Osteocyte (in vitro differentiated cells): Measurements from ENCODE around the gene EXOC7. TPM values are rescaled to one million over a fixed set of nuclear protein-coding genes. Genes with fewer than 3 reads are reported as not detected.
A peak's percentile ranks its signal among the peaks of the same experiment; 100 is the strongest.

ENCODE experiments used
- DNase-seq: peaks from one replicate; pipeline ENCODE4 v3.0.0; 2021; ENCODE audit warnings: mixed read lengths; ENCODE audit not compliant: unreplicated experiment; ENCODE audit errors: extremely low spot score
- H3K27ac Mint-ChIP-seq: one replicate; pipeline ENCODE4 v1.8.0; 2021; ENCODE audit warnings: mild to moderate bottlenecking, mixed read lengths; ENCODE audit not compliant: unreplicated experiment
- H3K27me3 Mint-ChIP-seq: one replicate; pipeline ENCODE4 v1.8.0; 2021; ENCODE audit warnings: mixed read lengths; ENCODE audit not compliant: unreplicated experiment
- H3K36me3 Mint-ChIP-seq: one replicate; pipeline ENCODE4 v1.8.0; 2021; ENCODE audit warnings: mixed read lengths; ENCODE audit not compliant: unreplicated experiment
- H3K4me1 Mint-ChIP-seq: one replicate; pipeline ENCODE4 v1.8.0; 2021; ENCODE audit warnings: mixed read lengths; ENCODE audit not compliant: unreplicated experiment
- H3K4me3 Mint-ChIP-seq: one replicate; pipeline ENCODE4 v1.8.0; 2021; ENCODE audit warnings: mild to moderate bottlenecking, moderate library complexity, mixed read lengths; ENCODE audit not compliant: unreplicated experiment
- H3K9me3 Mint-ChIP-seq: one replicate; pipeline ENCODE4 v1.8.0; 2021; ENCODE audit warnings: mixed read lengths; ENCODE audit not compliant: unreplicated experiment
- total RNA-seq: library from RNA; stranded (reverse); gene quantifications from 2 replicates; pipeline ENCODE4 v1.2.1, GENCODE V29; 2021
- TF ChIP-seq, protein P1 (sequence below): fragments of 200-600 bp; sonication (generic); IDR thresholded peaks from 2 replicates; pipeline ENCODE4 v1.5.0; 2021; ENCODE audit warnings: antibody characterized with exemption, mild to moderate bottlenecking, moderate library complexity

Gene EXOC7
- total RNA-seq, 1 donor from 2014 or later = 158 TPM

DNA sequence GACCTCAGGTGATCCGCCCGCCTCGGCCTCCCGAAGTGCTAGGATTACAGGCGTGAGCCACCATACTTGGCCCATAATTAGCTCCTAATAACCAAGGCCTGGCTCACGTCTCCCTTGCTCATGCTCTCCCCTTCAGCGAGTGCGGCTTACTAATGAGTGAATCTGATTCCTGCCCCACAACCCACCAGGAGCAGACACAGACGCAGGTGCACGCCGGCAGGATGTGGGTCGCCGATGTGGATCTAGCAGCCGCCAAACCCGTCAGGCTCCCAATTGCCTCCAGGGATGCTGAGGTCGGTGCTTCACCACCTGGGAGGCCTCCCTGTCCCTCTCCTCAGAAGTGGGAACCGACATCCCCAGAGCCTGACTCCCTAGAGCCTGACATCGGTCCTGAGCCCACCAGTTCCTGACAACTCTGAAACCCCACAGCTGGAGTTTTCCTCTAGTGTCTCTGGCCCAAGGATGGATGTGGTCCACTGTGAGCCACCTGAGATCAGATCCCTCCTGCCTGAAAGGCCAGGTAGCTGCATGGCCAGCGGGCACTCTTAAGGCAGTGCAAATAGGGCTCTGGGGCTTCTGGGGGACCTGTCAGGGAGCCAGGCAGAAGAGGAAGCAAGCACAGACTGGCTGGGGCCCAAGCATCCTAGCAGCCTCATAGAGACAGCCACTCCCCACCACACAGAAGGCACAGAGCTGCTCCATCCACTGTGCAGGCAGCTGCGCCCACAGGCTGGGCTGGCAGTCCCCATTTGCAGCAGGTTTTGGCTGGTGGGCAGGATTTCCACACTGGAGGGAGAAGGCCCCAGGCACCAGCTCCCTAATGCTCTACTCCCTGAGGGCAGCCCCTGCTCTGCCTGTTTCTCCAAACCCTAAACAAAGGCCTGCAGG lies 10.8 kb downstream of the EXOC7 start:
- Mint-ChIP-seq H3K4me3 (no peak overlapping the region), H3K9me3 (no peaks in the 10 kb centered on the region), H3K36me3 (peaks cover 43% of the 10 kb centered on the region), H3K4me1 (peaks cover 2% of the 10 kb centered on the region), H3K27me3 (no peaks in the 10 kb centered on the region), H3K27ac (no peak overlapping the region)
- DNase-seq = no peak
- TF ChIP-seq, protein P1, sequence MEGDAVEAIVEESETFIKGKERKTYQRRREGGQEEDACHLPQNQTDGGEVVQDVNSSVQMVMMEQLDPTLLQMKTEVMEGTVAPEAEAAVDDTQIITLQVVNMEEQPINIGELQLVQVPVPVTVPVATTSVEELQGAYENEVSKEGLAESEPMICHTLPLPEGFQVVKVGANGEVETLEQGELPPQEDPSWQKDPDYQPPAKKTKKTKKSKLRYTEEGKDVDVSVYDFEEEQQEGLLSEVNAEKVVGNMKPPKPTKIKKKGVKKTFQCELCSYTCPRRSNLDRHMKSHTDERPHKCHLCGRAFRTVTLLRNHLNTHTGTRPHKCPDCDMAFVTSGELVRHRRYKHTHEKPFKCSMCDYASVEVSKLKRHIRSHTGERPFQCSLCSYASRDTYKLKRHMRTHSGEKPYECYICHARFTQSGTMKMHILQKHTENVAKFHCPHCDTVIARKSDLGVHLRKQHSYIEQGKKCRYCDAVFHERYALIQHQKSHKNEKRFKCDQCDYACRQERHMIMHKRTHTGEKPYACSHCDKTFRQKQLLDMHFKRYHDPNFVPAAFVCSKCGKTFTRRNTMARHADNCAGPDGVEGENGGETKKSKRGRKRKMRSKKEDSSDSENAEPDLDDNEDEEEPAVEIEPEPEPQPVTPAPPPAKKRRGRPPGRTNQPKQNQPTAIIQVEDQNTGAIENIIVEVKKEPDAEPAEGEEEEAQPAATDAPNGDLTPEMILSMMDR = no peak

DNA sequence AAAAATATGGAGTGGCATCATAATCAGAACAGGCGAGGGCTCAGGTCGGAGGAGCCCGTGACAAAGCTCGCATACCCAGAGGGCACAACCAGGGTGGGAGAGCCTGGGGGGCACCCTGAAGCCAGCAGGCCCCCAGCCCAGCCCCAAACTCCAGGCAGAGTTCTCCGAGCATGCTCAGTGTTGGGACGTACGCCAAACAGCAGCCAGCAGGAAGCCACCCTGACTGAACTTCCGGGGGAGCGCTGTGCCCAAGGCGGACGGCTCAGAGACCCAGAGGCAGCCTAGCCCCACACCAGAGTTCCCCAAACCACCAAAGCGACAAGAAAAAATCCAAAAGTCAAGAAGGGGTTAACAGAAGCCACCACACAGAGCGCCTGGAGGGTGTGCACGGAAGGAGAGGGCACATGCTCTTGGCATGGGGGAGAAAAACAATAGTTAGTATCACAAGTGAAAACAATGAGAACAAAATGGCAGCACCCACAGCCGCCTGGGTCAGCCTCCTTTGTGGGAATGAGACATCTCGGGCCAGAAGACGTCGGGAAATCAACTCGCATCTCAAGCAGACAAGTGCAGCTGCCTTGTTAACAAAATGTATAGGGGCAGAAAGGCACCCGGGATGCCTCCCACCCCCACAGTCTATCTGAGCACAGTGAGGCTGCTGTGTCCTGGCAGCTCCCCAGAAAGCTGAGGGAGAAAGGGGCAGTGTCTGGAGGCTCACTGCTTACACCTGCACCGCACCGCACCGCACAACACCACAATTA lies 11.9 kb downstream of the EXOC7 start:
- H3K4me1 Mint-ChIP-seq = peaks cover 2% of the 10 kb centered on the region
- TF ChIP-seq, protein P1 = no peak
- no peak for DNase-seq
- H3K27me3 Mint-ChIP-seq = no peaks in the 10 kb centered on the region
- no peak overlapping the region for H3K27ac Mint-ChIP-seq
- H3K36me3 Mint-ChIP-seq = peaks cover 37% of the 10 kb centered on the region
- no peak overlapping the region for H3K4me3 Mint-ChIP-seq
- no peaks in the 10 kb centered on the region for H3K9me3 Mint-ChIP-seq

DNA sequence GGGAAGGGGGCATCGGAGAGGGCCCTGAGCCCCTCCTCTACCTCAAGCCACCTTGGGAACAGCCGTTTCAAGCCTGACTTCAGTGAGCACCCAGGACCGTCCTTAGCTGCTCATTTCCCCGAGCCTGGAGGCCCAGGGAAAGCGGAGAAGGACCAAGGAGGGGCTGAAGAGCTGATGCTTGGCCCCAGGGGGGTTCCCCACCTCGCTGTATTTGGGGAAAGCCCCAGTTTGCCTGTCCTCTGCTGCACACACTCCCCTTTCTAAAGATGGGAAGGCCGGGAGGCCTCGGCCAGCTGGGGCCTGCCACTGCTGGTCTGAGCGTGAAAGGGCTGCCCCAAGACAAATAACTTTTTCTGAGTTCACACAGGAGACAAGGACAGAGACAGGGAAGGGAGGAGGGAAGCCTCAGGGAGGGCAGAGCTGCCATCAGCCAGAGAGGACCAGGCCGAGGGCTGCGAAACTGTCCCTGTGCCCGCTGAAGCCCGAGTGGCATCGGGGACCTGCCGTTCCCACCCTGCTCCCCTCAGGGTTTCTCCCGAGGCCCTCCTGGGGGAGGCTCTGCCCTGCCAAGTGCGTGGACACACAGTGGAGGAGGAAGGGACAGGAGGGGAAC lies 13.0 kb downstream of the EXOC7 start:
- no peak for DNase-seq
- Mint-ChIP-seq H3K27ac (no peak overlapping the region), H3K4me1 (no peaks in the 10 kb centered on the region), H3K4me3 (no peak overlapping the region), H3K36me3 (peaks cover 36% of the 10 kb centered on the region), H3K27me3 (no peaks in the 10 kb centered on the region), H3K9me3 (no peaks in the 10 kb centered on the region)
- TF ChIP-seq, protein P1 = no peak

DNA sequence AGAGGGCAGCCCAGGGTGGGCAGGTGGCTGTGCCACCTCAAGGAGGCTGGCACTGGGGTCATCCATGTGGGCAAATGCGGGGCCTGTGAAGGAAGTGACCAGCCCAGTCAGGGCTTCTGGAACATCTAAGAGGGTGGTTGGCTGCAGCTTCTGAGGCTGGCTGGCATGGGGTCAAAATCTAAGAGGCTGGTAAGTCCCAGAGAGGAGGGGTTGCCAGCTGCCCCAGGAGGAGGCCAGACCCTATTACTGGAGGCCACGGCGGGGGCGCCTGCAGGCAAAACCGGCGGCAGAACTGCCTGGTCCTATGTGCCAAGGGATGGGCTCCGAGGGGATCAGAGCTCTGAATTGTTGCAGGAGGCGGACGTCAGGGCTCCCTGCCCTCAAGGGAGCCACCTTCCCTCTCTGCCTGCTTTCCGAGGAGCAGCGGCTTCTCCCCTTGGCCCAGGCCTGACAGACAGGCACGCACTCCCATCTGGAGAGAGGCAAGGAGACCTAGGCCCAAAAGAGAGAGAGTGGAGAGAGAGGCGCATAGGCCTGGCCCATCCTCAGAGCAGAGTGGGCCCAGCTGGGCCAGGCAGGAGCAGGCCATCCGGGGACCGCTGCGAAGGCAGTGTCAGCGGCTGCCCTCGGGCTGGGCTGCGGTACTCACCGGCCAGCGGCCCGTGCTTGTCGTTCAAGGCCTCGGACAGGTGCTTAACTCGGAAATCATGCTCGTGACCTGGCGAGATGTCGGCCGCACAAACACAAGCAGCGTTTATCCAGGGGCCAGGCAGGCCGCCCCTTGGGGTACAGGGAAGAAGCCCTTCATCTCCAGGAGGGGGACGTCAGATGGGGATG lies 13.7 kb downstream of the EXOC7 start:
- Mint-ChIP-seq H3K27ac (no peak overlapping the region), H3K36me3 (peaks cover 36% of the 10 kb centered on the region), H3K4me1 (no peaks in the 10 kb centered on the region), H3K9me3 (no peaks in the 10 kb centered on the region), H3K27me3 (no peaks in the 10 kb centered on the region), H3K4me3 (no peak overlapping the region)
- DNase-seq = peak; percentile 85
- TF ChIP-seq, protein P1 = no peak
